Bone marrow (tissue), 2 donors: ENCODE results near the gene RUNX2.

Source experiments
- DNase-seq, 2 donors: peaks; one replicate each; lab custom pipeline; 2025; lab: John Stamatoyannopoulos, UW

Gene RUNX2

DNA sequence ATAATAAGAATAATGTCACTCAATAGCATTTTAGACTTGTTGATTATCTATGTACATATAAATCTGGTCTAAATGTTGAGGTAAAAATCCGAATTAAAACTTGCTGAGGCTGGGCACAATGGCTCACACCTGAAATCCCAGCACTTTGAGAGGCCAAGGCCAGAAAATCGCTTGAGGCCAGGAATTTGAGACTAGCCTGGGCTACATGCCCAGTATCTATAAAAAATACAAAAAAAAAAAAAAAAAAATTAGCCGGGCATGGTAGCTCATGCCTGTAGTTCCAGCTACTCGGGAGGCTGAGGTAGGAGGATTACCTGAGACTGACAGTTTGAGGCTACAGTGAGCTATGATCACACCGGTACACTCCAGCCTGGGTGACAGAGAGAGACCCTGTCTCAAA lies 83.8 kb downstream of the RUNX2 start:
- no peak for DNase-seq

DNA sequence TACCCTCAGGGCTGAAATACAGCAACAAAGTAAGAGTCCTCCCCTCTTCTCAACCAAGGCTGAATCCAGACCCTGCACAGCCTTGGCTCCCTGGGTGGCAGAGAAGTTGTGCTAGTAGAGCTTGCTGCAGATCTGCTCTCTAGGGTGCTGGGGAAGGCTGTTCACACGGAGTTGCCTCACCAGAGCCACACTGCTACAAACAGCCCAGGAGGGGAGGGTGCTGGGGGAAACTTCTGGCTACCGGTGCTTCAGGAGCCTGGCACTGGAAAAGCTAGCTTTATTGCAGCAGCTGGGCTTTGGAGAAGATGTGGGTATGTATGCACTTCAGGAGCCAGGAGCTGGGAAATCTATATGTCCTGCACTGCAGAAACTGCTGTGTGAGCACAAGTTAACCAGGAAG lies 87.2 kb downstream of the RUNX2 start:
- DNase-seq = peak in 1 of 2 donors; percentile 24

DNA sequence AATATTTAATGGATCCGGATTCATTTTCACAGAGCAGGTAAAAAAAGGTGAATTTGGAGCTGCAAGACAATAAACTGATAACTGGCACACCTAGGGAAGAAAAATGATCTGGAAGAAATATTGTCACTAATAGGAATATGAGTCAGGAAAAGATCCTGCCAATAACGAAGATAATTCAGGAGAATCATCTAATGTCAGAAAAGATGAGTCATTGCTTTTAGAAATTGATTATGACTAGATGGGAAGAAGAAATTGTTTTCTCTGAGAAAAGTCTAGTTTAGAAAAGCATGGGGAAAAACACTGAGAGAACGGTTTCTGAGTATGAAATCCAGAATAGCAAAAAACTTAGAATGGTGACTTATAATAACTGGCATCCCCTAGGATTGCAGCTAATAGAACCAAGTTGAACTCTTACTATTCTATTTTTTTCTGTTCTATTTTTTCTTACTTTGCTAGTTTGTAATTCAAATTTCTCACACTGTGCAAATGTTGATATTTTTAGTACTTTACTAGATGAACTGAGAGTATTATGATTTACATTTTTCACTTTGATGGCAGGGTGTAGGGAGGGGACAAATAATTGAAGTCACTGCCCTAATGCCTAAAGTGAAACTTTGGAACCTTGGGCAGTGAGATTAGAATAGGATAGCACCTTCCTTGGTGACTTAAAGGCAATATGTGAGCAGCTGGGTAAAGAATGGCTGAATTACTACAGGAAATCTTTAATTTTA lies 87.8 kb downstream of the RUNX2 start:
- DNase-seq = no peak

DNA sequence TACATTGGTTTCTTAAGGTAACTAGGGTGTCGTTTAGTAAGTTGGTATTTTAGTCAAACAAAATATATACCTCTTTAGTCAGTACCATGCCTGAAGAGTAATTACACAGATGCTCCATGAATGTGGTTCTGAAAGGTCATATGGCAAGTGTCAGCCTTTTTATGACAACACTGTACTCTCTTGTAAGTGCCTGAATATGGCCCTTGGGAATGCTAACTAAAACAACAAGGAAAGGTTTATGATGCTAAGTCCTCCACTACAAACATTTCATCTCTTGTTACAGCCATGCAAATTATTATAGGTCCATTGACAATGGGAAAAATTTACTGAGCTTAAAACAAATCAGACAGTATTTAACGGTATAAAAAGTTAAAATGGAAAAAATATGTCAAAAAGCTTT lies 88.6 kb downstream of the RUNX2 start:
- no peak for DNase-seq

DNA sequence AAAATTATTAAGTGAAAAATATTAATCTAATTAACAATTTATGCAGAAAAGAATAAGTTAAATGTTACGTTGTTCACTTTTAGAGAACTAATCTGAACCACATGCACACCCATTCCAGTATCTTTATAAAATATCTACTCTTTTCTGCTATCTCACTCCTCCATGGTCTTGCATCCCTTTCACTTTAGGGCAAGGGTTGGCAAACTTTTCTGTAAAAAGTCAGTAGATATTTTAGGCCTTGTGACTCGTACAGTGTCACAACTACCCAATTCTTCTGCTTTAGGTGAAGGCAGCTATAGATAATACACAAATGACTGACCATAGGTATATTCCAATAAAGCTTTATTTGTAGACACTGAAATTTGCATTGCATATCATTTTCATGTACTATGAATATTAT lies 89.3 kb downstream of the RUNX2 start:
- peak in 1 of 2 donors; percentile 63 for DNase-seq

DNA sequence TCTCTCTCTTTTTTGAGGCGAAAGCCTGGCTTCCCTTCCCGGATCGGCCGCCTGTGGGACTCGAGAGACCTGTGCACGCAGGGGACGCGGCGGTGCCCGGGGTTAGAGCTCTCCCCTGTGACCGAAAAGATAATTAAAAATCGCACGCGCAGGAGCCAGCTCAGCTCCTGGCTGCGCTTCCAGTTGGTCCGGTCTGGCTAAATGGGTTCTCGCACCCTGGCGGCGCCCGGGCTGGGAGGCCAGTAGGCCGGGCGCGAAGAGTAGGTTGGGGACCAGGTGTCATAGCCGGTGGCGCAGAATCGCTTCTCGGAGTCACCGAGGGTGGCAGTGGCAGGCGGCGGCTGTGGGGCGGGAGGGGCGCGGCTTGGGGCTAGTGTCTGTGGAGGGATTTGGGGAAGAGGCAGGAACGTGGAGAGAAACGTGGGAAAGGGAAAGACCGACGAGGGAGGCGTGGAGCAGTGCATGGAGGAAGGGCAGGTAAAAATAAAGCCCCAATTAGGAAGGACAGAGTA lies 91.5 kb downstream of the RUNX2 start:
- peak; percentile 54 to 58 for DNase-seq

DNA sequence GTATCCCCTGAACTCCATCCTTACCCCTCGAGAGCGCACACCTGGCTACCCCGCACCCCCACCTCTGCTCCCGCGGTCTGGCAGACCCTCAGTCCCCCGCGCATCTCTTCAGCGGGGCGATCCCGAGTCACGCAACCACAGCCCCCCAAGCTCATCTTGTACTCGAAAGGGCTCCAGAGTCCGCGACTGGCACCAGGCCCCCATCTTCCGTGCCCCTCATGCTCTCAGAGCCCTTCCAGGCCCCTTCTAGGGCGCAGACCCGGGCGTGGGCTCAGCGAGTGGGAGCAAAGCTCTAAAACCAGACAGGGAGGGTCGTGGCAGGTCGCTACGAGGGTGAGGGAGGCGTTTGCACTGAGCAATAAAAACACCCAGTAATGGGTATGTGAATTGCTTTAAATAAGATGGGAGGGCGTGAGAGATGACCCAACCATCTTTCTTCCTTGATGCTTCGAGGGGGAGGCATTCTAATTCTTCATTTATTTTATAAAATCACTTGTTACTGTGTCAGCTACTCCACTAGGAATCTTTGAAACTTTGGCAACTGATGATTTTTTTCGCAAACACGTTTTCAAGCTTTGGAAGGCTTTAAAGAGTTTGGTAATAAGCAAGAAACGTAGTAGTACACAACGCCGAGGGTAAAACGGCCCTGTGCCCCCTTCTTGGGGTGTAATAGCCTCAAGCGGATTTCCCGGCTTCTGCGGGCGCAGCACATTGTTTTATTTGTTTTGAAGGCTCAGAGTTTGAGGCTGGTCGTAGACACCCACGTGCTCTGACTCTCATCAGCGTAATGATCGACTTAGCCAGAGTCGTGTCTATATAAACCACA lies 92.2 kb downstream of the RUNX2 start:
- DNase-seq = no peak

DNA sequence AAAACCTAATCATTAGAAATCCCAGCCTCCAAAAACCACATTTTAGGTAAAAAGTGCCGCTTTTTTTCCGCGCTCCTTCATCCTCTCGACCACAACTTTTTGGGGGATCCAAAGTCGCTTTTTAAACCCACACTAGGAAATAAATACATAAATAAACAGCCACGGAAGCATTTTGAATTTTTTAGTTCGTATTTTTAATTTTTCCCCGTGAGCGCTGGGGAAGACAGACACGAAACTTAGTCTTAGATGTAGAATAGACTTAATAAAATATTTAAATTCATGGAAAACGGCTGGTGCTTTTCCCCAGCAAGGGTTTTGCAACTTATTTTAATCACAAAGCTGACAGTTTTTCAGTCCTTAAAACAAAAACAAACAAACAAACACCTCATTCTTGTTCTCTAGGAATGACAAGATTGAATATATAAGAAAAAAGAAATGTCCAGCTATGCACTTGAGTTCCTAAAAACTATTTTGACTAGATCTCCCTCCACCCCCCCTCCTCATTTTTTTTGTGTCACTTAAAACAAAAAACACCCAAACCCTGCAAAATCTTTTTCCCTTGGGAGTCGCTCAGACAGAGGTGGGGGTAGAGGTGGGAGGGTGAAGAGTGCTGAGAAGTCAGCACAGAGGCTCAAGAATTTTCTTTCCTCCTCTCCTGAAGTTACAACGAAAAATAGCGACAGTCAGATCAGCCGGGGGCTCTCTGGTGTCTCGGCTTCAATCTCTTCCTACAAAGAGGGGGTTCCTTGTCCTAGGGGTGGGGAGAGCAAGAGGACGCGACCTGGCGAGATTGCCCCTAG lies 93.0 kb downstream of the RUNX2 start:
- no peak for DNase-seq

DNA sequence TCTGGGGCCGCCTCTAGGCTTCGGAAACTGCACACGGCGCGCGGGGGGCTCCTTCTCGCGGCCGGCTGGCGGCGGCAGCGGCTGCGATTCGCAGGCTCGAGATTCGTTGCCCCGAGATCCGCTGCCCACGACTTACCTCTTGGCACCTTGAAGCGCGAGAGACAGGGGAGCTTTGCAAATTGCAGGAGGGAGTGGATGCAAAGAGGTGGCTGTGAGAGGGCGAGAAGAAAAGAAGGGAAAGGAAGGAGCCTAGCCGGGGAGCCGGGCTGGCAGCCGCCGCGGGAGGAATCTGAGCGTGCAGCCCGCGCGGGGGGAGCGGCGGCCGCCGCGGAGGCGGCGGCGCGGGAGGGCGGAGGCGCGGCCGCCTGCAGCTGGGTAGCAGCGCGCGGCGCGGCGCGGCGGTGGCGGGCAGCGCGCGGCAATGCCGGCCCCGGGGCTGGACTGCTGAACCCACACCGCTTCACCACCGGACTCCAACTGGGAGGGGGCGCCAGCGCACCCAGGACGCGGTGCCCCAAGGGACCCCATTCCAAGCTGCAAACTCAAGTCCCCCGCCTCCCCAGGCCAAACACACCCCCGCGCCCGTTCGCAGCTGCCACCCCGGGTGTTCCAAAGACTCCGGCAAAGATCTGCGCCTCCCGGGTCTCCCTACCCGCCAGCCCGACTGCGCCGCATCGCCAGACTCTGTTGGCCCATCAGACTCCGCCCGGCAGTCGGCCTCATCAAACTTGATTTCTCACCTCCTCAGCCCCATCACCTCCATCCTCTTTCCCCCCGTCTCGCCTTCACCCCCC lies 93.8 kb downstream of the RUNX2 start:
- peak; percentile 62 to 68 for DNase-seq

DNA sequence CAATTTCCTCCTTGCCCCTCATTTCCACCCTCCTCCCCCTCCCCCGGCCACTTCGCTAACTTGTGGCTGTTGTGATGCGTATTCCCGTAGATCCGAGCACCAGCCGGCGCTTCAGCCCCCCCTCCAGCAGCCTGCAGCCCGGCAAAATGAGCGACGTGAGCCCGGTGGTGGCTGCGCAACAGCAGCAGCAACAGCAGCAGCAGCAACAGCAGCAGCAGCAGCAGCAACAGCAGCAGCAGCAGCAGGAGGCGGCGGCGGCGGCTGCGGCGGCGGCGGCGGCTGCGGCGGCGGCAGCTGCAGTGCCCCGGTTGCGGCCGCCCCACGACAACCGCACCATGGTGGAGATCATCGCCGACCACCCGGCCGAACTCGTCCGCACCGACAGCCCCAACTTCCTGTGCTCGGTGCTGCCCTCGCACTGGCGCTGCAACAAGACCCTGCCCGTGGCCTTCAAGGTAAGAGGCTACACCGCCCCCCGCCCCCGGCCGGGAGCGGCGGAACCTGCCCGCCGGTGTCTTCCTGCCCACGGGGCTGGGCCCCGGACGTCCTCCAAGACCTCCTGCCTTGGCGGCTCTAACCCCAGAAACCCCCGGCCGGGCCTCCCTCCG lies 94.5 kb downstream of the RUNX2 start:
- DNase-seq = peak in 1 of 2 donors; percentile 68

DNA sequence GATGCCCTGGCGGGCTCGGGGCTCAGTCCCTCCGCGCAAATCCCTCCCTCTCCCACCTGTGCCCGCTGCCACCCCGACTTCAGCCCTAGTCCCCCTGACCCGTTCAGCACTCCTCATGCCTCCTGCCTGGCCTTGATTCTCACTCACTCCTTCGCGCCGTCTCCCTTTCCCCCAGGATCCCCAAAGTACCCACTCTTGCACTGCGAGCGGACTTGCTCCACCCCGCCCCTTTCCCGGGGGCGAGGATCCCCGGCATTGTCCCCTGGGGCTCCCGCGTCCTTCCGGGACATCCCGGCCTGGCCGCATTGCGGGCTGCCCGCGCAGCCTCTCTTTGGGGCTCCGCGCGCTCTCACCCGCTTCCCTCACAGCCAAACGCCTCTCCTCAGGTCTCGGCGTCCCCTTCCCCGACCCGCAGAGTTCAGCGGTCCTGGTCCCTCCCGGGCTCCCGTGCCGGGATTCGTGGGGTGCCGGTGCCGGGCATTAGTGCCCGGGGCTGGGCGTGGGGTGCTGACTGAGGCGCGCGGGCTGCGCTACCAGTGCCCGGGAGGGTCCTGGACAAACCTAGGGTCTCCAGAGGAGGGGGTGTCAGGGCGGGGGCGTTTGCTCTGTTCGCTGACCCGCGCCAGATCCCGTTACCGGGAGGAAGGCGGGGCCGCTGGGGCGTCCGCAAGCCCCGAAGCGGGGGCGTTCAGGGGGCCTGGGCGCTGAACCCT lies 95.1 kb downstream of the RUNX2 start:
- peak in 1 of 2 donors; percentile 59 for DNase-seq

DNA sequence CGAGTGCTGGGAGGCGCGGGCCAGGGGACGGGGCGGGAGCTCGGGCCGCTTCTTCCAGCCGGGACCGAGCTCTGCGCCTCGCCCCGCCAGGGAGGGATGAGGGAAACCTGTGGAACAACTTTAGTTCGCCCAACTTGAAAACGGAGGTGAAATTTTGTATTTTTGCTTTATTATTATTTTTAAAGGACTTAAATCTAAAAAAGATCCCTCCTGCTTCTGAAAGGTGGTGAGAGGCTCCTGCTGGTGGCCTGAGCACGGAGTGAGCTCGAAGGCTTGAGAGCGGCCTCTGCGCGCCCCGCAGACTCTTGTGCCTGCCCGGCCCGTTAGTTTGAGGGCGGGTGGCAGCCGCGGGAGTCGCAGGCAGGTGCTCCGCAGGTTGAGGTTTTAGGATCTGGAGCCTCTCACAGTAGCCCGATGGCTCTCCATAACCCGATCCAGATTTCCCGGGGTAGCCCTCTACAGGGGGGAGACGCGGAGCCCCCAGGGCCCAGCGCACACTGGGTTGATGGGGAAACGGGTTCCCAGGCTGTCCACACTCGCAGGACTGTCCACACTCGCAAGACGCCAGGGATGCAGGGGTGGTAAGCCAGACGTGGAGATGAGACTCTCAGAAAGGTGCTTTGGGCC lies 95.8 kb downstream of the RUNX2 start:
- DNase-seq = peak in 1 of 2 donors; percentile 77

DNA sequence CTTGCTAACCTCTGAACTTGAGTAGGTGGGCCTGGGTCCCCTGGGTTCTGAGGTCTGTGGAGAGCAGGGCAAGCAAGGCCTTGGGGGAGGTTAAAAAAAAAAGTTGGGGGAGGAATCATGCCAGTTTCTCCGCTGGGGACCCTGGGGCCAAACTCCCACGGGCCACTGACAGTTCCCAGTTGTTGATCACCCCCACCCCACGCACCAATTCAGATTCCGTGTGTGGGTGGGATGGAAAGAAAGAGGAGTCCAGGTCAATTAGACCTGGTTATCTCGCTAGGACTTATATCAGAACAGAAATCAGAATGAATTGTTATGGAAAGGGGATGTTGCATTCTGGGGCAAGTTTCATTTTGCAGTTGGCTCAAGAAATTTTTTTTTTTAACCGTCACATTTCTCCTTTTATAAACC lies 96.3 kb downstream of the RUNX2 start:
- peak in 1 of 2 donors; percentile 47 for DNase-seq

DNA sequence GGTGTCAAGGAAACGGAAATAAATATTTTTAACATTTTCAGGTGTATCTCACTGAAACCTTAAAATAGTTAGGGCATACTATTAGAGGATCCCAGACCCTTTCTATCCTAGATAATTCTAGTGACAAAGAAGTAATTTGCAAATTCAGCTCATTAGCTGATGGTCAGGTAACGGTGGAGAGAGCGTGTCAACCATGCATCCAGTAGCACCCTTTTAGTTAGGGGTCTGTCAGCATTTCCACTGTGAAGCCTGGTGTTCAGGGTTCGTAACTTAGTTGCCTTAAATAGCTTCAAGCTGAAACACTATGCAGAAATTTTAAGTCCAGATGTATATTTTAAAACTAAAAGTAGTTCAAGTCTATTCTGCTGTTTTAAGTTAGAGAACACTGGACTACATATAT lies 98.1 kb downstream of the RUNX2 start:
- no peak for DNase-seq

DNA sequence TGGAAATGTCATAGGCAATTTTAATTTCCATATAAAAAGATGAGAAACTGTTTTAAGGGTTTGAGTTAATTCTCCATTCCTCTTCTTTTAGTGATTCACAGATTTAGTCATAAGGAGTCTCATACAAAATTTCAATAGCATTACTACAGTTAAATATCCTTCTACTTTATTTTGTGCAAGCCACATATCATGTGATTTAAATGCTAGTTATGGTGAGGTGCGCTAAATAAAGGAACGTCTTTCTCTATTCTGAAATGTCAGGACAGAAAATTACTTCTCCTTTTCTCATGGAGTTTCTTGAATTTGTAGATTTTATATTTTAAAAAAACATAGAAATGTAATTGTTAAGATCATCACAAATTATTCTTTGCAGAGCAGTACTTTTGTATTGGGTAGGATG lies 99.6 kb downstream of the RUNX2 start:
- peak in 1 of 2 donors; percentile 36 for DNase-seq

DNA sequence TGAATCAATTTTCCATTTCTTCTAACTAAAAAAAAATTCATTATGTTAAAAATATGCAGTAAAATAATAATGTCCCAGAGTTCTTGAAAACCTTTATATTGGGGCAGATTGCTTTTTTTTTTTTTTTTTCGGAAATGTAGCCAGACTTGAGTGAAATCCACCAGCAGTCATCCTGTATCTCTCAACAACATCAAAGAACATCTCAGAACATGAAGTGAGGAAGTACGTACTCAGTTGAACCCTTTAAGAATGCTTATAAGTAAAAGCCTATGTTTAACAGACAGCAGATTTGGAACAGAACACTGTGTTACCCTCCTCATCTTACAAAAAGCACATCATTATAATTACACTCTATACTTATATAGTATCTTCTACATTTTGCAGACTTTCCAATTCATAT lies 100.6 kb downstream of the RUNX2 start:
- DNase-seq = peak in 1 of 2 donors; percentile 30

DNA sequence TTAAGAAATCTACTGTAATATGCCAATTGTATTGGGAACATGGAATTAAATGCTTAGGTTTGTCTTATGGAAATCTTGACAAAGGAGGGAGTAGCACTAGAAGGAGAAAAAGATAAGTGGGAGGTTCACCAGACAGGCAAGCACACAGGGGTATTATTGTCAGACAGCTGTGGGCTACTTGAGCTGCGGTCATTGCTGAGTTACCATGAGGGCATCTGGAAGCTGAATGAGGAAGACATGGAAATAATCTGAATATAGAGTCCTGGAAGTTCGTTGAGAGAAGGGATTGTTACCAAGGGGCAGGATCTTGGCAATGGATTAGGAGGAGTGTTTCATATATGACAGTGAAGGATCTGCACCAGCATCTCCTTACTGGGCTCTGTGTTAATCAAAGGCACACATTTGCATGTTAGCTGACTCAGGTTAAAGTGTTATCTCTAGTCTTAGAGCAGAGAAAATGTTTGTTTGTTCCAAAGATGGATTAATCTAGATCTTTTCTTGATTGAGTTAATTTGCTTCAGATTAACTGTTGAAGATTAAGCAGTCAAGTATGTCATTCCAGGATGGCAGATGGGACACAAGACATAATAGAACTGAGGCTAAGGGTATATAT lies 102.6 kb downstream of the RUNX2 start:
- DNase-seq = no peak

DNA sequence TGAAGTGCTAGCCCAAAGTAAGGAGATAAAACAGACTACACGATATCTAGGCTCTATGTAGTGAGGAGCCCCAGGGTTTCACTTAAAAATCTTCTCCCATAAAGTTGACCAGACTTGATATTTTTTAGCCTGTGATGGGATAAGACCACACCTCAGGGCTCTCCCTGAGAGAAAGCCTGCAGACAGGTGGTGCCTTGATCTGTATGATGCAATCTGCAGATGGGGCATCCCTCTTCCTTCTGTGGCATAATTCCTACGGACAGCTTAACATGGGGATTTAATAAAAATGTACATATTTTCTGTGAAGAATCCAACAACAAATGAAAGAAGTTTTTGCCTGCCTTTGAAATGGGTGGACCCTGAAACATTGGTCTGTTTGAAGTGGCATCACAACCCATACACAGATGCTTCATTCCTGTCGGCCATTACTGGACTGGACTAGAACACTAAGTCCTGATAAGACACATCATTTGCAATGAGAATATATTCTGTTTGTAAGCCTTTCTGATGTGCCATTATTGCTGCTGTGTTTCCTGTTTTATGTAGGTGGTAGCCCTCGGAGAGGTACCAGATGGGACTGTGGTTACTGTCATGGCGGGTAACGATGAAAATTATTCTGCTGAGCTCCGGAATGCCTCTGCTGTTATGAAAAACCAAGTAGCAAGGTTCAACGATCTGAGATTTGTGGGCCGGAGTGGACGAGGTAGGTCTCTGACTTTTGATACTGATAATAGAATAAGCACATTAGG lies 103.4 kb downstream of the RUNX2 start:
- no peak for DNase-seq

DNA sequence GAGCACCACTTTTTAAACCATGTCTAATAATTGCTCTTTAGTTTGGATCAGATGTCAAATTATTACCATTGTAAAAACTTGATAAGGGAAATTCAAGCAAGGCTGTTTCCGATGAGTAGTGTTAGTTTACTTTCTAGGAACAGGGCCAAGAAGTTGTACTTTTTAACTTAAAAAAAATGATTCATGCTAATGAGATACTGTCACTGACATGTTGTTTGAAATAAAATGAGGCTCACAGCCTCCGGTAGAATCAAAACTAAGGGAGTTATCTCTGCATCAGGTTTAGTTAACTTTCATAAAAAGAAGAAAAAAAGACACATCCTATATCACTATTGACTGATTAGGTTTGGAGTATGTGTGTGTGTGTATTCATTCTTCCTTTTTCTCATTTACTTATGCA lies 104.8 kb downstream of the RUNX2 start:
- DNase-seq = peak in 1 of 2 donors; percentile 71
